NB4 (cell line): ENCODE measurements around the gene CCDC71L.

Experiments used
- DNase-seq: peaks from one replicate; pipeline ENCODE4 v3.0.0; 2010; ENCODE audit warnings: low read depth
- H3K4me3 ChIP-seq: one replicate; pipeline ENCODE4 v1.5.1; 2011; ENCODE audit warnings: mild to moderate bottlenecking, low read depth, low read length, moderate library complexity
- CTCF ChIP-seq: IDR thresholded peaks from one replicate; pipeline ENCODE4 v1.5.1; 2012; ENCODE audit warnings: low read depth, low read length
- MYC ChIP-seq: IDR thresholded peaks from 2 replicates; pipeline ENCODE4 v1.6.1; 2011; ENCODE audit warnings: low read depth, low read length
- POLR2A ChIP-seq: IDR thresholded peaks from 2 replicates; pipeline ENCODE4 v1.6.1; 2011; ENCODE audit warnings: mild to moderate bottlenecking; ENCODE audit not compliant: insufficient read length; ENCODE audit errors: extremely low read depth
- TF ChIP-seq, protein P1 (sequence below): IDR thresholded peaks from 2 replicates; pipeline ENCODE4 v1.6.1; 2011; ENCODE audit warnings: low read depth, low read length

The CCDC71L gene

GRCh38 chr7:106625678-106626301 lies 35.2 kb downstream of the CCDC71L start:
- no peak for DNase-seq
- no peak for TF ChIP-seq CTCF
- H3K4me3 ChIP-seq: no peak overlapping the region

- no peak overlapping the region for H3K4me3 ChIP-seq
- no peak for DNase-seq
- no peak for TF ChIP-seq POLR2A
- TF ChIP-seq CTCF: no peak
- no peak for TF ChIP-seq MYC
- TF ChIP-seq, protein P1, sequence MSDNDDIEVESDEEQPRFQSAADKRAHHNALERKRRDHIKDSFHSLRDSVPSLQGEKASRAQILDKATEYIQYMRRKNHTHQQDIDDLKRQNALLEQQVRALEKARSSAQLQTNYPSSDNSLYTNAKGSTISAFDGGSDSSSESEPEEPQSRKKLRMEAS: no peak
These were observed 37.1 kb downstream of the CCDC71L start for GRCh38 chr7:106623853-106624252.

GRCh38 chr7:106623315-106623660 lies 37.7 kb downstream of the CCDC71L start:
- TF ChIP-seq MYC (no peak), POLR2A (no peak), CTCF (no peak)
- TF ChIP-seq, protein P1: no peak
- no peak overlapping the region for H3K4me3 ChIP-seq

DNA sequence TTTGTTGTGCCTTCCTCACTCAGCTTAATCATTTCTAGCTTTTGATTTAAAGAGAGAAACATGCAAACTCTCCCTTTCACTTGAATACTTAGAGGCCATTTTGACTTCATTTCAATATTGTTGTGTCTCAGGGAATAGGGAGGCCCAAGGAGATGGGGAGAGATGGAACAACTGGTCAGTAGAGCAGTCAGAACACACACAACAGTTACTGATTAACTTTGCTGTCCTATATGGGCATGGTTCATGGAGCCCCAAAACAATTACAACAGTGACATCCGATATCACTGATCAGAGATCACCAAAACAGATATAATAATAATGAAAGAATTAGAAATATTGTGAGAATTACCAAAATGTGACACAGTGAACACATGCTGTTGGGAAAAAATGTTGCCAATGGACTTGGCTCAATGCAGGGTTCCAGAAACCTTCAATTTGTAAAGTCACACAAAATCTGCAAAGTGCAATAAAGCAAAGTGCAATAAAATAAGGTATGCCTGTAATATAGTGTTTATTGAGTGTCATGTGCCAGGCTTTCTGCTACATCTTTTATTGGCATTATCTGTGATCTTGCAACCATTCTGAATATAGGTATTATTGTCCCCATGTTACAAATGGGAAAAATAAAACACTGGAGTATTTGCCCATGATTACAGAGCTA lies 38.2 kb downstream of the CCDC71L start:
- DNase-seq: no peak
- TF ChIP-seq POLR2A: no peak
- TF ChIP-seq, protein P1: no peak
- no peak for TF ChIP-seq CTCF
- no peak for TF ChIP-seq MYC
- no peak overlapping the region for H3K4me3 ChIP-seq

More at GRCh38 chr7:106623315-106623660, 37.7 kb downstream of the CCDC71L start:
- DNase-seq: no peak

DNA sequence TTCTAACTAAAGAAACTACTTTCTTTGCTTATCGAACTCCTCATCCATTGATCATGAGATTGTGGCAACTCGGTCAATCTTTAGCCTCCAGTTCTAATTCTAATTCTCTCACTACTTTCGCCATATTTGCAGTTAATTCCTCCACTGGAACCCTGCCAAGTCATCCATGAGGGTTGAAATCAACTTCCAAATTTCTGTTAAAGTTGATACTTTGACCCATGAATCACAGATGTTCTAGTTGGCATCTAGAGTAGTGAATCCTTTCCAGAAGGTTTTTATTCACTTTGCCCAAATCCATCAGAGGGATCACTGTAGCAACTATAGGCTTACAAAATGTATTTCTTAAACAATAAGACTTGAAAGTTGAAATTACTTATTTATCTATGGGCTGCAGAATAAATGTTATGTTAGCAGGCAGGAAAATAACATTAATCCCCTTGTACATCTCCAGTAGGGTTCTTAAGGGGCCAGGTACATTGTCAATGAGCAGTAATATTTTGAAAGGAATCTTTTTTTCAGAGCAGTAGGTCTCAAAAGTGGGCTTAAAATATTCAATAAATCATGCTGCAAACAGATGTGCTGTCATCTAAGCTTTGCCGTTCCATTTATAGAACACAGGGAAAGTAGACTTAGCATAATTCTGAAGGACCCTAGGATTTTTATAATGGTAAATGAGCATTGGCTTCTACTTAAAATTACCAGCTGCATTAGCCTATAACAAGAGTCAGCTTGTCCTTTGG lies 39.4 kb downstream of the CCDC71L start:
- no peak for DNase-seq
- TF ChIP-seq POLR2A: no peak
- TF ChIP-seq MYC: no peak
- TF ChIP-seq, protein P1: no peak
- no peak for TF ChIP-seq CTCF
- H3K4me3 ChIP-seq: no peak overlapping the region
